Measurements from ENCODE around the gene FBLN7. TPM values are rescaled to one million over a fixed set of nuclear protein-coding genes. Genes with fewer than 3 reads are reported as not detected.
"Not testable (repeated sequence)": the region's sequence is repeated elsewhere in the genome, so short reads cannot be mapped to it uniquely, and the experiment has no call there.

FBLN7 gene
- total RNA-seq, 1 experiment from 2014 or later = 0.38 TPM

DNA sequence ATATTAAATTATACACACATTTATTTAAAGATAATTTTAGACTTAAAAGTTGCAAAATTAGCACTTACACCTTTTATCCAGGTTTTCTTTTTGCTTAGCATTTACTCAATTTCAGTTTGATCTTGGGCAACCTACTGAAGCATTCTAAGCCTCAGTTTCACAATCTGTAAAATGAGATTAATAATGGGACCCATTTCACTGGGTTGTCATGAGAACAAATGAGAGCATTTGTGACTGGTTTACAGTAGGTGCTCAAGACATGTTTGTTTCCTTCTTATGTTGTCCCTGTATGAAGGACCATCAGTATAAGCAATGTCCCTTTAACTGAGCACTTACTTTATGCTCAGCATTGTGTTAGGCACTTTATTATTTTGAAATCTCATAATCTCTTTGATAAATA, 4.8 kb upstream of the FBLN7 start:
- no peaks in the 10 kb centered on the region for H3K36me3 ChIP-seq (replicated peaks; ENCODE audit: control insufficient read depth, insufficient read depth, low read length)
- H3K4me3 ChIP-seq (ENCODE audit: insufficient read depth, low read depth, low read length) = no peak overlapping the region
- DNase-seq = no peak
- peaks cover 21% of the 10 kb centered on the region for H3K27me3 ChIP-seq (ENCODE audit: control insufficient read depth, insufficient read depth, low read length)

DNA sequence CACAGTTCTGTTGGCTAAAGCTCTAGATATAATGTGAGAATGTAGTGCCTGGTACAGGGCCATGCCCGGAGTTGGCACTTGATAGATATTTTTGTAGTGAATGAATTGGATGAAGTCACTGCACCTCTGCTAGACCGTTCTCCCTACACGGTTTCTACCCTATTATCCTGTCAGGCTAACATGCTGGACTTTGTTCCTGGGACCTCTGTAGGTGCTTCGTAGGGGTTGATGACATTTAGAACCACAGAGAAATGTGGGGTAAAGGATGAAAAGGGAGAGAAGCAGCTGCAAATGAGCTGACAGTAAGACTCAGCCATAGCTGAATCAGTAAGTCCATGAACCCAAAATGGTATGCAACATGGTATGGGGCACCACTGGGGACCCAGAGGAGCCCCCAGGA, 4.1 kb upstream of the FBLN7 start:
- no peak for DNase-seq
- no peaks in the 10 kb centered on the region for H3K36me3 ChIP-seq (replicated peaks; ENCODE audit: control insufficient read depth, insufficient read depth, low read length)
- H3K27me3 ChIP-seq (ENCODE audit: control insufficient read depth, insufficient read depth, low read length) = peaks cover 28% of the 10 kb centered on the region
- H3K4me3 ChIP-seq (ENCODE audit: insufficient read depth, low read depth, low read length) = no peak overlapping the region

DNA sequence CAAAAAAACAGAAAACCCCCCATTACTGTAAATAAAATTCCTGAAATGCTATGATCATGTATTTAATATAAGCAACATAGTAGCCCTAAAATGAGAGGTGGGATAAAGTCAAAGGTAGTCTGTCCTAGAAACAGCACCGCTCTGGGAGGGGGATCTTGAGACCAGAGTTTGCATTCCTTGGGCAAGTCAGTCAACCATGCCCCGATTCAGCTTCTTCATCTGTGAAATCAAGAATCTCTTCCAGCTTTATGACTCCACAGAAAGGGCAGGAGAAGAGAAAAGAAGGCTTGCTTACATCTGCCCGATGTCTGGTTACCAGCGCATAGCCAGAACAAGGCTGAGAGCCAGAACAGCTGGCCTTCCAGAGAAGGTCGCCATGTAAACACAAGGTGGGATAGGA, 2.1 kb upstream of the FBLN7 start:
- Histone ChIP-seq H3K27me3 (ENCODE audit: control insufficient read depth, insufficient read depth, low read length) (peaks cover 39% of the 10 kb centered on the region), H3K36me3 (replicated peaks; ENCODE audit: control insufficient read depth, insufficient read depth, low read length) (no peaks in the 10 kb centered on the region), H3K4me3 (ENCODE audit: insufficient read depth, low read depth, low read length) (no peak overlapping the region)
- no peak for DNase-seq

DNA sequence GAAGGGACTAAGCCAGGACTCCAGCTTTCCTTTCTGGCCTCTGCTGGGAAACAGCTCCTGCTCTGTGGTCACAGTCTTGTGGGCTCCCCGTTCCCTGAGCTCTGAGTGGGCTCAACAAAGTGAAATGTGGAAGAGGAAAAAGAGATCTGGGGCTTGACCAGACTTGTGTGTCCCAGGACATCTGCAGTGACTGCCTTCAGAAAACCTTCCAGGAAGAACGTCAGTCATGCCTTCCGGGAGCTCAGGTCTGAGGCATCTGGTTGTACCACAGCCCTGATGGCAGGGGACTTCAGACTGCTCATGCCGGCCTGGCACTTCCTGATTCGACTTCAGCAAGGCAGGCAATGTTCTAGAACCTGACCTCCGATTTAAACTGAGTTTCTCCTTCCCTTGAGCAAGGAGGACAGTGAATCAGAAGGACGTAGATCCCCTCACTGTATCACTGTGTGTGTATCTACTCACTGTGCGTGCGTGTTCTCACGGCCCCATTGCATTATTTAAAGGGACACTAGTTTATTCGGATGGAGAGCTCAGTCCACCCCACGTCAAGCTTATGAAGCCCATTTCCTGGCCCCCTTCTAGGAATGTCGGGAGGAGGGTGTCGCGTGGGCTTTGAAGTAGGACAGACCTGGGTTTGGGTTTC, 548 bp upstream of the FBLN7 start:
- no peaks in the 10 kb centered on the region for H3K36me3 ChIP-seq (replicated peaks; ENCODE audit: control insufficient read depth, insufficient read depth, low read length)

DNA sequence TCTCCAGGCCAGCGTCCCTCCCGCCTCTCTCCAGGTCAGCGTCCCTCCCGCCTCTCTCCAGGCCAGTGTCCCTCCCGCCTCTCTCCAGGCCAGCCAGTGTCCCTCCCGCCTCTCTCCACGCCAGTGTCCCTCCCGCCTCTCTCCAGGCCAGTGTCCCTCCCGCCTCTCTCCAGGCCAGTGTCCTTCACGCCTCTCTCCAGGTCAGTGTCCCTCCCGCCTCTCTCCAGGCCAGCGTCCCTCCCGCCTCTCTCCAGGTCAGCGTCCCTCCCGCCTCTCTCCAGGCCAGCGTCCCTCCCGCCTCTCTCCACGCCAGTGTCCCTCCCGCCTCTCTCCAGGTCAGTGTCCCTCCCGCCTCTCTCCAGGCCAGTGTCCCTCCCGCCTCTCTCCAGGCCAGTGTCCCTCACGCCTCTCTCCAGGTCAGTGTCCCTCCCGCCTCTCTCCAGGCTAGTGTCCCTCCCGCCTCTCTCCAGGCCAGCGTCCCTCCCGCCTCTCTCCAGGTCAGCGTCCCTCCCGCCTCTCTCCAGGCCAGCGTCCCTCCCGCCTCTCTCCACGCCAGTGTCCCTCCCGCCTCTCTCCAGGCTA, 939 bp downstream of the FBLN7 start:
- Histone ChIP-seq H3K27me3 (ENCODE audit: control insufficient read depth, insufficient read depth, low read length) (peaks cover 45% of the 10 kb centered on the region), H3K4me3 (ENCODE audit: insufficient read depth, low read depth, low read length) (peak overlapping the region; percentile 56; the same call in 1 of the 2 replicates)
- DNase-seq; H3K36me3 ChIP-seq (replicated peaks; ENCODE audit: control insufficient read depth, insufficient read depth, low read length): not testable (repeated sequence)

More for the DNA sequence above, 548 bp upstream of the FBLN7 start:
- Histone ChIP-seq H3K4me3 (ENCODE audit: insufficient read depth, low read depth, low read length) (peak overlapping the region; percentile 56), H3K27me3 (ENCODE audit: control insufficient read depth, insufficient read depth, low read length) (peaks cover 45% of the 10 kb centered on the region)
- DNase-seq = no peak

DNA sequence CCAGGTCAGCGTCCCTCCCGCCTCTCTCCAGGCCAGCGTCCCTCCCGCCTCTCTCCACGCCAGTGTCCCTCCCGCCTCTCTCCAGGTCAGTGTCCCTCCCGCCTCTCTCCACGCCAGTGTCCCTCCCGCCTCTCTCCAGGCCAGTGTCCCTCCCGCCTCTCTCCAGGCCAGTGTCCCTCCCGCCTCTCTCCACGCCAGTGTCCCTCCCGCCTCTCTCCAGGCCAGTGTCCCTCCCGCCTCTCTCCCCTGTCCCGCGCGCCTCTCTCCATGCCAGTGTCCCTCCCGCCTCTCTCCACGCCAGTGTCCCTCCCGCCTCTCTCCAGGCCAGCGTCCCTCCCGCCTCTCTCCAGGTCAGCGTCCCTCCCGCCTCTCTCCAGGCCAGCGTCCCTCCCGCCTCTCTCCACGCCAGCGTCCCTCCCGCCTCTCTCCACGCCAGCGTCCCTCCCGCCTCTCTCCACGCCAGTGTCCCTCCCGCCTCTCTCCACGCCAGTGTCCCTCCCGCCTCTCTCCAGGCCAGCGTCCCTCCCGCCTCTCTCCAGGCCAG, 1.5 kb downstream of the FBLN7 start:
- Histone ChIP-seq H3K27me3 (ENCODE audit: control insufficient read depth, insufficient read depth, low read length) (peaks cover 45% of the 10 kb centered on the region), H3K4me3 (ENCODE audit: insufficient read depth, low read depth, low read length) (peak overlapping the region; percentile 26; the same call in 1 of the 2 replicates)
- not testable (repeated sequence) for H3K36me3 ChIP-seq (replicated peaks; ENCODE audit: control insufficient read depth, insufficient read depth, low read length); DNase-seq

DNA sequence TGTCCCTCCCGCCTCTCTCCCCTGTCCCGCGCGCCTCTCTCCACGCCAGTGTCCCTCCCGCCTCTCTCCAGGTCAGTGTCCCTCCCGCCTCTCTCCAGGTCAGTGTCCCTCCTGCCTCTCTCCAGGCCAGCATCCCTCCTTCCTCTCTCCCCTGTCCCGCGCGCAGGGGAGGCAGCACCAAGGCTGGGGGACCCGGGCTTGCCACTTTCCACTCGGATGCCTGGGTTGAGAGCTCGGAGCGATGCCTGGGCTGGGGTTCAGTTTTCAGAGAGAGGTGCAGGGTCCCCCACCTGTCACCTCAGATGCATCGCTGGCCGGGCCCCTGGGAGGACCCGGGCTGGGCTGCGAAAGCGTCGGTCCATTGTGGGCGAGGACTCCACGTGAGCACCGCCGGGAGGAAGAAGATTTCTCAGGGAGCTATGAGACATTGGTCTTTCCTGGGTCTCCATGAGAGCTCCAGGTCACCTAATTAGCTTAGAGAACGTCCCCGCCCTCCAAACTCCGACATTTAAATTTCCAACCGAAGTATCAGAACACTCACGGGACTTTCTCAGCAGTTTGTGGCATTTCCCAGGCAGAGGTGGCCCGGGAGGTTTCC, 2.1 kb downstream of the FBLN7 start:
- DNase-seq = peak; percentile 69
- peaks cover 45% of the 10 kb centered on the region for H3K27me3 ChIP-seq (ENCODE audit: control insufficient read depth, insufficient read depth, low read length)
- peak overlapping the region; percentile 26; the same call in 1 of the 2 replicates for H3K4me3 ChIP-seq (ENCODE audit: insufficient read depth, low read depth, low read length)
- no peaks in the 10 kb centered on the region for H3K36me3 ChIP-seq (replicated peaks; ENCODE audit: control insufficient read depth, insufficient read depth, low read length)

DNA sequence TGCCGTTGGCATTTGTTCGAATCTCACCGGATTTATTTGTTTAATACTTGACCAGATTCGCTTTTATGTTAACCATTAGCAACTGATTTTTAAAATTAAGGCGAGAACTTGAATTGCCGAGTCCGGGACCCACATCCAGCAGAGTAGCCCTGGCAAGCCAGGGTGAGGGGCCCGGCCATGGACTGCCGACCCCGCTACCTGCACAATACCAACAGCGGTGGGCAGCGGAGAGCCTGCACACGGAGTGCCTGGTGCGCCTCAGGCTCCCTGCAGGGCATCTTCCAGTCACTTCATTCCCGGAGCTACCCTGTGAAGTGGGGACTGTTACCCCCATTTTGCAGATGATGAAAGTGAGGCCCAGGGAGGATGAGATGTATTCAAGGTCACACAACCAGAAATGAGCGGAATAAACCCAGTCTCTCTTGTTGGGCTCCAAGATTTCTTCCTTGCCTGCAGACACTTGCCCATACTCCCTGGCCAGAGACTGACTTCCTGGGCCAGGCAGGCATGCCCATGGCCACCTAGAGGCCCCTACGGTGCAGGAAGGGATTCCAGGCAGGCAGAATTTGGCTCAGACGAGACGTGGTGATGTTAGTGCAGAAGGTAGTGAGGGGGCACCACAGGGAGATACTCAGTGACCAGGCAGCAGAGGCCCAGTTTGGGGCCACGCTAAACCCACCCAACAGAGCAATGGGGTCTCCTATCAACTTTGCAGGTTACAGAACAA, 2.9 kb downstream of the FBLN7 start:
- DNase-seq = peak; percentile 60
- no peaks in the 10 kb centered on the region for H3K36me3 ChIP-seq (replicated peaks; ENCODE audit: control insufficient read depth, insufficient read depth, low read length)
- H3K27me3 ChIP-seq (ENCODE audit: control insufficient read depth, insufficient read depth, low read length) = peaks cover 45% of the 10 kb centered on the region
- H3K4me3 ChIP-seq (ENCODE audit: insufficient read depth, low read depth, low read length) = no peak overlapping the region

DNA sequence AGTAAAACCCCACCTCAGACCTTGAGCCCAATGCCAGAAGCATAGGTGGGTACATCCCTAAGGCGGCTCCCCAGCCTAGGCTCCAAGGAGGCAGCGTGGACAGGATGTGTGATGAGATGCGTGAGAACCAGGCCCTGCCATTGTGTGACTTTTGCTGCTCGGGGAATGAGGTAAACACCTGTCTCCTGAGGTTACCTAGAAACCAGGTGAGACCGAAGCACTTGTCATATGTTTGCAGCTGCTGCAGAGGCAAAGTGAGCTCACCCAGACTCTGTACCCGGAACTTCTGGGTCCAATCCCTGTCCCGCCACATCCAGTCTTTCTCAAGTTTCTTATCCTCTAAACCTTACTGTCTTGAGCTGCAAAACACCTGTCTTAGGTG, 3.4 kb downstream of the FBLN7 start:
- no peak for DNase-seq
- H3K27me3 ChIP-seq (ENCODE audit: control insufficient read depth, insufficient read depth, low read length) = peaks cover 40% of the 10 kb centered on the region

DNA sequence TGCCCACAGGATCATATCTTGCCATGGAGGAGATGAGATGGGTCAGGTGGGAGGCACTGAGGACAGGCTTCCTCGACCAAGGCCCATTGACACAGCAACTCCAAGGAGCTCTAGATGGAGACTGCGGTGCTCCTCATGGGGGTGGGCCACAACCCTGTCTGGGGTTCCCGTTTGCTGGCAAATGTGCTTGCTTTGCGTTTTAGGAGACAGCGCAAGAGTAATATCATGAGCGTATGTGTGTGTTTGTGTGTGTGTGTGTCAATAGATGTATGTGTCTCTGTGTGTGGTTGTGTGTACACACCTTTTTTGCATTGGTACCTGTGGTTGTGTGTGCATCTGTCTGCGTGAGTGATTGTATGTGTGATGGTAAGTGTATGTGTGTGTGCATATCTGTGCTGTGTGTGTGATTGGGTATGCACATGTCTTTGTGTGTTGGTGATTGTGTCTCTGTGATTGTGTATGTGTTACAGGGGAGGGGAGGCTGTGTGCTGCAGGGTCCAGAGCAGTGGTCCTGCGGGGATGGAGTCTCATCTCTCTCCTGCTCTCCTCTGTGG, 4.4 kb downstream of the FBLN7 start:
- Histone ChIP-seq H3K36me3 (replicated peaks; ENCODE audit: control insufficient read depth, insufficient read depth, low read length) (no peaks in the 10 kb centered on the region), H3K27me3 (ENCODE audit: control insufficient read depth, insufficient read depth, low read length) (peaks cover 32% of the 10 kb centered on the region), H3K4me3 (ENCODE audit: insufficient read depth, low read depth, low read length) (no peak overlapping the region)
- DNase-seq = no peak

More for the DNA sequence above, 3.4 kb downstream of the FBLN7 start:
- Histone ChIP-seq H3K36me3 (replicated peaks; ENCODE audit: control insufficient read depth, insufficient read depth, low read length) (no peaks in the 10 kb centered on the region), H3K4me3 (ENCODE audit: insufficient read depth, low read depth, low read length) (no peak overlapping the region)

DNA sequence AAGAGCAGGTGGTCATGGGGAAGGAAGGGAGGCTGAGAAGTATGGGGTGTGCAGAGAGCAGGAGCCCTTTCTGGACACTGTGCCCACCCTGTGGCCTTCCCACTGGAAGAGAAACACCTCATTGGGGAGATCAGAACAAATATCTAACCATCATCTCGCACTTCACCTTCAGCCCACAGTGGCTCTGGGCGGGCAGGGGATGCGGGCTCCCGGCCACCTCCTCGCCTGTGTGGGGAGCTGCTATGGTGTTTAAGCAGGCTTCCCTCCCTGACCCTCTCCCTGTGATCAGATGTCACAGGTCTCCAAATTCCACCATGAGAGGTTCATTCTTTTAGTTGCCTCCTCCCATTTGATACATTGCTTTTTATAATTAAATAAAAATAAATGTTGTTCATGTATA, 5.0 kb downstream of the FBLN7 start:
- H3K36me3 ChIP-seq (replicated peaks; ENCODE audit: control insufficient read depth, insufficient read depth, low read length) = no peaks in the 10 kb centered on the region
- no peak overlapping the region for H3K4me3 ChIP-seq (ENCODE audit: insufficient read depth, low read depth, low read length)
- DNase-seq = no peak
- peaks cover 26% of the 10 kb centered on the region for H3K27me3 ChIP-seq (ENCODE audit: control insufficient read depth, insufficient read depth, low read length)

DNA sequence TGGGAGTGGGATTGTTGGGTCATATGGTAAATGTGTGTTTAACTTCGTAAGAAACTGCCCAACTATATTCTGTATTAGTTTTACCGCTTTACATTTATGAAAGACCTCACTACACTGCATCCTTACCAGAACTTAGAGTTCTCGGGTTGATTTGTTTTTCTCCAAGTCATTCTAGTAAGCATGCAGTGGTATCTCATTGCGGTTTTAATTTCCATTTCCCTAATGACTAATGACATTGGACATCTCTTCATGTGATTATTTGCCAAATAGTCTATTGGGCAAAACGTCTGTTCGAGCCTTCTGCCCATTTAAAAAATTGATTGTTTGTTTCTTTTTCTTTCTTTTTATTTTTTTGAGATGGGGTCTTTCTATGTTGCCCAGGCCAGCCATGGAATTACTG, 6.8 kb downstream of the FBLN7 start:
- H3K4me3 ChIP-seq (ENCODE audit: insufficient read depth, low read depth, low read length) = no peak overlapping the region
- no peak for DNase-seq
- peaks cover 18% of the 10 kb centered on the region for H3K27me3 ChIP-seq (ENCODE audit: control insufficient read depth, insufficient read depth, low read length)
- H3K36me3 ChIP-seq (replicated peaks; ENCODE audit: control insufficient read depth, insufficient read depth, low read length) = no peaks in the 10 kb centered on the region

DNA sequence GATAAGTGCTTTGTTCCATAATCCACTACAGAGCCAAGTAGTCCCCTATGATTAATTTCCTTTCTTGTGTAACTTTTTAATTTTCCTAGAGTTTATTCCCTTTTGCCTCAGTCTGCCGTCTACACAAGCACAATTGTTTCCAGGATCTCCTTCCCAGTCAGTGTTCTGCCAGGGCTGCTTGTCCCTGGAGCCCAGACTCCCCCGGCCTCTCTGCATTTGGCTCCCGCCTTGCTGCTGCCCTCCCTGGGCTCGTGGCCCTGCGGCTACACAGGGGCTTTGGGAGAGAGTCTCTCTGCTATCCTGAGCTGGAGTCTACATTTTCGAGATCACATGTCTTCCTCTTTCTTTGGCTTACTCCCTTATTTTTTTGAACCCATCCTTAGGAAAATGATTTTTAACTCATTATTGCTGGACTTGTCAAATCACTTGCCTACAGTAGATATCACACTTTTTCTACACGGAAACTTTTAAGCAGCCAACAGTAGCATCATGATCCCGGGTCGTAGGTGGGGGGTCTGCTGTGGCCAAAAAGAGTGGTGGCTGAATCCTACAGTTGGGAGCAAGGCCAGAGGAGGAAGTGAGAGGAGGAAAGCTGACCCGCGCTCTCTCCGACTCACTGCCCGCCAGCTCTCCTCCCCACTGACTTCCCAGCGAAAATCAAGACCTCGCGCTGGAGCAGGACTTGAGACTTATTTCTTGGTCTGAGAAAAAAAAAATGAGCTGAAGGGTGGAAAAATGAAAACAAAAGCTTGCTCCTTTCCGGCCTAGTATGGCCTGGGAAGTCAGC, 9.4 kb downstream of the FBLN7 start:
- no peak for DNase-seq
- H3K4me3 ChIP-seq (ENCODE audit: insufficient read depth, low read depth, low read length) = no peak overlapping the region
- no peaks in the 10 kb centered on the region; the same call in 1 of the 2 replicates for H3K27me3 ChIP-seq (ENCODE audit: control insufficient read depth, insufficient read depth, low read length)
- no peaks in the 10 kb centered on the region for H3K36me3 ChIP-seq (replicated peaks; ENCODE audit: control insufficient read depth, insufficient read depth, low read length)

DNA sequence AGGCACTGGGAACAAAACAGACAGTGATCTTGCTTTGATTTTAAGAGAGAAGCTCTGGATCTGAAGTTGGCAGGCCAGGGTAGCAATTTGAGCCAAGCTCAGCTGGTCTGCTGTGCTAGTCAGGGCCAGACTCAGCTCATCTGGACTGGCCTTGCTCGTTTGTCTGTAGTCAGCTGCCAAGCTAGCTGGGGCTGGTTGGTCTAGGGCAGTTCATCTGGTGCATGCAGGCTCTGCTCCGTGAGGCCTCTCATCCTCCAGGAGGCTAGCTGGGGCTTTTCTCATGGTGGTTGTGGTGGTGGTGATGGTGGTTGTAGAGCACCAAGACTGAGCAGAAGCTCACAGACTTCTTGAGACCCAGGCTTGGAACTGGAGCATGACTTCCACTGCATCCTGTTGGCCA, 10.3 kb downstream of the FBLN7 start:
- Histone ChIP-seq H3K4me3 (ENCODE audit: insufficient read depth, low read depth, low read length) (no peak overlapping the region), H3K36me3 (replicated peaks; ENCODE audit: control insufficient read depth, insufficient read depth, low read length) (no peaks in the 10 kb centered on the region), H3K27me3 (ENCODE audit: control insufficient read depth, insufficient read depth, low read length) (no peaks in the 10 kb centered on the region)
- DNase-seq = no peak
